Esophagus squamous epithelium (tissue), 4 donors: ENCODE data around the gene GOLGA5.

ENCODE experiments used
- CTCF ChIP-seq, 6 experiments: fragments of 450-650 bp in 4 of 6; fragments of 200-600 bp in 2 of 6; sonication (generic) in 2 of 6; IDR thresholded peaks; one replicate each; pipeline ENCODE4 v1.5.1; 2016 to 2019; ENCODE audit warnings: antibody characterized with exemption in 6 of 6, mild to moderate bottlenecking in 4 of 6, moderate library complexity in 4 of 6
- POLR2A ChIP-seq, 4 donors: fragments of 450-650 bp; IDR thresholded peaks; one replicate each; pipeline ENCODE4 v1.6.1; 2017; ENCODE audit warnings: antibody characterized with exemption in 4 of 4, mild to moderate bottlenecking in 4 of 4, moderate library complexity in 3 of 4

DNA sequence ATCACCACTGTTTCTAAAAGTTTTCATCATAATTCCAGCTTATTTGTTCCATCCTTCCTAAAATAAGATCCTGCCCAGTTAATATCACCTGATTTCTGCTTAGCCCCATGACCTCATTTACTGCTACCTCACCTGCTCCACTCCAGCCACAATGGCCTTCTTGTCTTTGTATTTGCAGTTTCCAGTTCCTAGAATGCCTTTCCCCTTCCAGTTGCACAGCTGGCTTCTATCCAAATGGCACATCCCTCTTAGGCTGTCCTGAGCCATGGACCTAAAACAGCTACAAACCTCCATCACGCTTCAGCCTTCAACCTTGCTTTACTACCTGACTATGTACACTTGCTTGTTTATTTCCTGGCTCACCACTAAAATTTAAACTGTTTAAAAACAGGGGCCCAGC, 39.1 kb upstream of the GOLGA5 start:
- TF ChIP-seq CTCF (IDR thresholded peaks at IDR 0.05) (no peak), POLR2A (IDR thresholded peaks at IDR 0.05) (no peak)
